Measurements from ENCODE around the gene PSMA7.

PSMA7 gene

DNA sequence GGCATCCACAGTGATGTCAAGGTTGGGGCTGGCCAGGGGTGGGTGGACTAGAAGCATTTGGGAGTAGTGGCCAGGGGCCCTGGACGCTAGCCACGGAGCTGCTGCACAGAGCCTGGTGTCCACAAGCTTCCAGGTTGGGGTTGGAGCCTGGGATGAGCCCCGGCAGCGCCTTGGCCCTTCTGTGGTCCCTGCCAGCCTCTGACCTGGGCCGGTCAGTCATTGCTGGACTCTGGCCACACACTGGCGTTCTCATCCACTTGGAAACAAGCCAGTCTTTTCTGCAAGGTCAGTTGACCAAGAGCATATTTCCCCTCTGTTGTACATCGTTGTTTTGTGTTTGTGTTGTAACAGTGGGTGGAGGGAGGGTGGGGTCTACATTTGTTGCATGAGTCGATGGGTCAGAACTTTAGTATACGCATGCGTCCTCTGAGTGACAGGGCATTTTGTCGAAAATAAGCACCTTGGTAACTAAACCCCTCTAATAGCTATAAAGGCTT lies 8.4 kb downstream of the PSMA7 start:
- no peak for DNase-seq

DNA sequence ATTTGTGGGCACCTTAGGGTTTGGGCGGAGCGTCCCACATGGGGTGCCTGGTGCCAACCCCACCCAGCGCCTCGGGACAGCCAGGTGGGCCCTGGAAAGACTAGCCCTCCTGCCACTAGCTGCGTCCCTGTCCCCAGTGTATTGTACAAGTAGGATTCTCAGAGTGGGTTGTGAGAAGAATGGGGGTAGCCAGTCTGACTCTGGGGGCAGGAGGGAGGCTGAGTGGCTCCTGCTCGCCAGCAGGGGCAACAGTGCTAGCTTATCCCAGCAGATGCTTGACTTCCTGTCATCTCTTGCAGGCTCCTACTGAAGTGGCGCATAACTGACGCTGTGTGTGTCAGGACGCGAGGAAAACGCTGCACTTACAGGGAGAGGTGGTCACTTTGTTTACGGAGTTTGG lies 9.3 kb downstream of the PSMA7 start:
- no peak for DNase-seq

DNA sequence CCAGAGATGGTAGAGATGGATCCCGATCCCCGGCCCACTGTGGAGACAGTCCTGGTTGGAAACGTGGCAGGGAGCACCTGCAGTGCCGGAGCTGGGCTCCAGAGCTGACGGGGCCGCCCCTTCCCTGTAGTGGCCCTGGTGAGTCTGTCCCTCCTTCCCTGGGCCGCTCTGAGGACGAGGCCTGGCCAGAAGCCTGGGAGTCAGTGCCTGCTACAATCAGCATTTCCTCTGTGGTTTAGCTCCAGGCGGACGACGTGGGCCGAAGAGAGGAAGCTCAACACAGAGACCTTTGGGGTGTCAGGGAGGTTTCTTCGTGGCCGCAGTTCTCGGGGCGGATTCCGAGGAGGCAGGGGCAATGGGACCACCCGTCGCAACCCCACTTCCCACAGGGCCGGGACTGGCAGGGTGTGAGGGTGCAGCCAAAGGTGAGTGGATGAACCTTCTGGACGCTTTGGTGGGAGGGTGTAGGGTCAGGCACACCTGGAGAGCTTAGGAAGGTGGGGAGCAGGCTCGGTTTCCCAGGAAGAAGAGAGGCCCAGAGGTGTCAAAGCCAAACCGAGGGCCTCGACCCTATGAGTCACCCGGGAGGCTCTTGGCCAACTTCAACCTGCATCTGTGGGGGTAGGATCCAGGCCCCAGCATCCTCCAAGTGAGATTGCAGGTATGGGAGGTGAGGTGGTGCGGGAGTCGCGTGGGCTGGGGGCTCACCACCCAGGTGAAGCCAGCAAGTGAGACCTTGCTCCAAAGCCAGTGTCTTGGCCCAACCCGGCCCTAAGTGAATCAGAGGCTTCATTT lies 9.9 kb downstream of the PSMA7 start:
- no peak for DNase-seq

DNA sequence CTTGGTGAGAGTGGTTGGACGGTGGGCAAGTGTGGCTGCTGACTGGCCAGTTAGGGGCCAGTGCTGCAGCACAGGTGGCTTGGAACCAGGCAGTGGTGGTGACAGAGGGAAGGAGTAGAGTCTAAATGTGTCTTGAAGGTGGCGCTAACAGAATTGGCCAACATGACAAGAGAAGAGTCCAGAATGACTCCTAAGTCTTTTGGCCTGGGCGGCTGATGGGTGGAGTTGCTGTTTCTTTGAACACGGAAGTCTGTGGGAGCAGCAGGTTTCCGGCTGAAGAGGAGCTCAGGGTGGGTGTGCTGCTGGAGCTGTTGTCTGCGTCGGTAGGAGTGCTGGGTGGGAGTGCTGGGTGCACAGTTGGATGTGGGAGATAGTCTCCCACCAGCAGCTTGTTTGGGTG lies 10.8 kb downstream of the PSMA7 start:
- no peak for DNase-seq

DNA sequence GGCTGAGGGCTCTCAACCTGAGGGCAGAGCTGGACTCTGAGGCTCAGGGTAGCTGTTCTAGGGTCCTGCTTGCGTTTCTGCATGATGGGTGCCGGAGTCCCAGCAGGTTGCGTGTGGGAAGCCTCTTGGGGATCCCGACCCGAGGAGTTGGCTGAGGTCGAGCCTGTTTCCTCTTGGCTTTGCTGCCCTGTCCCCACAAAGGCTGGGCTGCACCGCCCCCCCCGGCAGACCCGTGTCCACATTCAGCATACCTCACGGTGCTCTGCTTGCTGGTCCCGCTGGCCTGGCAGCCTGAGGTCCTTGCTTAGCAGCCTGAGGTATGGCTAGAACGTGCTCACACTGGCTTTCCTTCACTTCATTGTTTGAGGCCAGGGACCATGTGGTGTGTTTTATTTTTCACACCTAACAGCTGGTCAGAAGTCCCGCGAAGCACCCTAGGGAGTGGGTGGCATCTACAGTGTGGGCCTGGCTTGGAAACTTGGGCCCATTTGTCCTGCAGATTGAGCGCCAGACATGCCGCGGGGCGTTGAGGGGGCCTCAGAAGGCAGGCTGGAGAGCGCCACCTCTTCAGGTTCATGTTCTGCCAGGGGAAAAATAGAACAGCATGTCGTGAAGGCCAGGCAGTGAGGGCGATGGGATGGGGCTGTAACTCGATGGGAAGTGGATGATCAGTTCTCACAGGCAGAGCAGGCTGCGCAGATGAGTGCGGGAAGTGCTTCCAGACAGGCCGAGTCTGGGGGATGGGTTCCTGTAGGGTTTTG lies 11.5 kb downstream of the PSMA7 start:
- DNase-seq, result no peak

DNA sequence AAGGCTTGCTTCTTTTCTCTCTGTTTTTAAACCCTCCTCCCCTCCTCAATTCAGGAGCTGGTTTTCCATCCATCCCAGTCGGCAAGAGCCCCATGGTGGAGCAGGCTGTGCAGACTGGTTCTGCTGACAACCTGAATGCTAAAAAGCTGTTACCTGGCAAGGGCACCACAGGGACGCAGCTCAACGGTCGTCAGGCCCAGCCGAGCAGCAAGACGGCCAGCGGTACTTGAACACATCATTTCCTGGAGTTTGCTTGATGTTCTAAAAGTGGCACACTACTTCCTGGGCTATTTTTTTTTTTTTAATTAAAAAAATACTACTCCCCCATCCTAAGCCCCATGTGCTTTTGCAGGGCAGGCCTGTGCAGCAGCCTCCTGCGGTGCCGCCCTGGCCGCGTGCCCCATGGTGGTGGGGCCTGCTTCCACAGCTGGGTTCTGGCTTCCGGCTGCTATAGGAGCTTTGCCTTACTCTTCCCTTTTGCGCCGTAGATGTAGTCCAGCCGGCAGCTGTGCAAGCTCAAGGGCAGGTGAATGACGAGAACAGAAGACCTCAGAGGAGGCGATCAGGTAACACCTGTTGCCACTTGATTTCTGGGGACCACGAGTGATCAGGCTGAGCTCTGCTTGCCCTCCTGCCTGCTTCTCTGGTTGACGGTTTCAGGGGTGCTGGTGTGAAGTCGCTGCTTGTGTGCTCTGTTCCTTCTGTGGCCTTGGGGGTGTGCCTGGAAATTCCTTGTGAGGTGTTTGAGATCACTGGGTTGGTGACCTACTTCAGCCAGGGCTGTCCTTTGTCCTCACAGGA lies 13.3 kb downstream of the PSMA7 start:
- no peak for DNase-seq

DNA sequence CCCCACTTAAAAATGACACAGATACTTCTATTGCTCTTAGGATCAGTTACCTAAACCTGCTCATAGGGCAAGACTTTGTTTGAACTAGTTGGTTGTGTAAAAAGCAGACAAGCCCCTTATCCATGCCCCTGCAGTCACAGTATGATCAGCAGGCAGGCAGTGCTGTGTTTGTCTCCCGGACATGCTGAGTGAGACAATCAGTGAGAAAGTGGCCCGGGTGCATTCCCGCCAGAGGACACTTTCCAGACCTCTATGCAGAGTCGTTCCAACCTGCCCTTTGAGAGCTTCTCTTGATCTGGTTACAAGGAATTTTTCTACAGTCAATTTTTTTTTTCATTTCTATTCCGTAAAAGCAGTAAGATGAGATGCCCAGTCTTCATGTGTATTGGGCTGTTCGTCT lies 14.7 kb downstream of the PSMA7 start:
- DNase-seq, result no peak

DNA sequence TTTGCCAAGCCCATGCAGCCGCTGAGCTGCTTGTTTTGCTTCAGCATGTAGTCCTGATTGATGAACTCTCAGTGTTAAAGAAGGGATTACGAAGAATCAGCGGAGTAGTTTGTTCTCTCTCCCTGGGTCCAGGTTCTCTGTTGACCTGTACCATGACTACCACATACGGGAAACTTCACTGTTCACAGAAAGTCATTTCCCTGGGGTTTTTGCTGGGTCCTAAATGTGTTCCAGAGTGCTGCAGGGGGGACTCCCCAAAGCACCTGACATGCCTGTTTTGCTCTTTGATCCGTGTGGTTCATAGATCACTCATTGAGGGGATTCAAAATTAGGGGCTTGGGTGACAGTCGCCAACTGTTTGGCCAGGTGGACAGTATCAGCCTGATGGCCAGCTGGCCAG lies 15.4 kb downstream of the PSMA7 start:
- DNase-seq, result no peak

DNA sequence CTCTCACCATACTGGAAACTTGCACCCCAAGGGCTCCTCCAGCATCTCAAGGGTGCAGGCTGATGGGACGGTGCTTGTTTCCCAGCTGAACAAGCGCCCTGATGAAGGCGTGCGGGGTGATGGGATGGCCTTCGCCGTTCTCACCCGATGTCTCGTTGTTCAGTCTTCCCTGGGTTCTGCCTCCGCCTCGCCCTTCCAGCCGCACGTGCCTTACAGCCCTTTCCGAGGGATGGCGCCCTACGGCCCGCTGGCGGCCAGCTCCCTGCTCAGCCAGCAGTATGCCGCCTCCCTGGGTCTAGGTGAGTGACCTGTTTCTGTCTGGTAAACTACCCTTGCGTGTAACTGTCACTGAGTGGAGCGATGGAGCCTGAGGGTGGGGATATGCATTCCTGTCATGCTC lies 17.1 kb downstream of the PSMA7 start:
- no peak for DNase-seq

DNA sequence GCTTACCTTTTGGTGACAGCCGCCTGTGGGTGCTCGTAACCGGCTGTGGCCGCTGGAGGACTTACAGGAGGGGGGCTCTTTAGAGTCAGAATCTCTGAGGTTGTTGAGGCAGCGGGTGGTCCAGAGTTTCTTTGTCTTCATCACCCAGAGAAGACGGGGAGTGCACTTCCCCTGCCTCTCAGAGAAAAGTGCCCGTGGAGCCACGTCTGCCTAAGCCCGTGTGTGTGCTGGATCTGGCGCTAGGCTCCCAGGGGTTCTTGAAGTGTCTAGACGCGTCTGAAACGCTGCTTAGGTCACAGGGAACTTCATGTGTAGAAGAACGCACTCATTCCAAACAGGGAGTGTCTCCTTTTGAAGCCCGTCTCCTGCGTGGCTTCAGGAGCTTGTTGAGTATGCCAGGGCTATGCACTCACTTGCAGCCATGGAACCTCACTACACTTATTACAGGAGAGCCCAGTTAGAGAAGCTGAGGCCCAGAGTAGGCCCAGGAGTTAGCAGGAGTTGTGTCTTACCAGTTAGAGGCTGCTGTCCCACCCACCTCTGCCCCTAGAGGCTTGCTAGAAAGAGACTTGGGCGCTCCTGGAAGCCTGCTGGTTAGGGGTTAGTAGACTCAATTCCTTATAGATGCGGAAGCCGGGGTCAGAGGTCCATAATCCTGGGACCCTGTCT lies 19.6 kb downstream of the PSMA7 start:
- no peak for DNase-seq

DNA sequence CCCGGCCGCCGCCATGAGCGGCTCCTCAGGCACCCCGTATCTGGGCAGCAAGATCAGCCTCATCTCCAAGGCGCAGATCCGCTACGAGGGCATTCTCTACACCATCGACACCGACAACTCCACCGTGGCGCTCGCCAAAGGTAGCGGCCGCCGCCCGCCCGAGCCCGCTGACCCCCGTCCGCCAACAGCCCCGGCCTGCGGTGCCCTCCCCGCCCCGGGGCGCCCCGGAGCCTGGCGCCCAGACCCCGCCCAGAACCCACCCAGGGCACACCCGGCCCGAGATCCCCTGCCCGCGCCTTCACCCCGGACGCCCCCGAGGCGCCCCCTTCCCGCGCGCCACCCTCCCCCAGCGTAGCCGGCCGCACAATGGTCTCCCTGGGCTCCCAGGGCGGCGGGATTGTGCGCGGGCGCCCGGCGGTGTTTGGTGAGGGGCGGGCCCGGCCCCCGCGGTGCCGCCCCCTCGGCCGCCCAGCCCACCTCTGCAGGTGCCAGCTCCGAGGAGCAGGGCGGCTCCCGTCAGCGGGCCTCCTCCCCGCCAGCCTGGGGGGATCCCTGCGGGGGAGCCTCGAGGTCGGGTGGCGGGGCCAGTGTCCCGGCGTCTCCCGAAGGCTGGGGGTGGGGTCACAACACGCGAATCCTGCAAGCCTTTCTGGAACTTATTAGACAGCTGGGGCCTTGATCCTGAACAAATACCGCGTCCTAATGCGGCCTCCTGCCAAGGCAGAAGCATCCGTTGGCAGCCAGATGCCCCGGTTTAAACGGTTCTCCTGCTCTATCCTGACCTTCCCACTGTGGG lies 20.3 kb downstream of the PSMA7 start:
- peak; percentile 60 for DNase-seq

DNA sequence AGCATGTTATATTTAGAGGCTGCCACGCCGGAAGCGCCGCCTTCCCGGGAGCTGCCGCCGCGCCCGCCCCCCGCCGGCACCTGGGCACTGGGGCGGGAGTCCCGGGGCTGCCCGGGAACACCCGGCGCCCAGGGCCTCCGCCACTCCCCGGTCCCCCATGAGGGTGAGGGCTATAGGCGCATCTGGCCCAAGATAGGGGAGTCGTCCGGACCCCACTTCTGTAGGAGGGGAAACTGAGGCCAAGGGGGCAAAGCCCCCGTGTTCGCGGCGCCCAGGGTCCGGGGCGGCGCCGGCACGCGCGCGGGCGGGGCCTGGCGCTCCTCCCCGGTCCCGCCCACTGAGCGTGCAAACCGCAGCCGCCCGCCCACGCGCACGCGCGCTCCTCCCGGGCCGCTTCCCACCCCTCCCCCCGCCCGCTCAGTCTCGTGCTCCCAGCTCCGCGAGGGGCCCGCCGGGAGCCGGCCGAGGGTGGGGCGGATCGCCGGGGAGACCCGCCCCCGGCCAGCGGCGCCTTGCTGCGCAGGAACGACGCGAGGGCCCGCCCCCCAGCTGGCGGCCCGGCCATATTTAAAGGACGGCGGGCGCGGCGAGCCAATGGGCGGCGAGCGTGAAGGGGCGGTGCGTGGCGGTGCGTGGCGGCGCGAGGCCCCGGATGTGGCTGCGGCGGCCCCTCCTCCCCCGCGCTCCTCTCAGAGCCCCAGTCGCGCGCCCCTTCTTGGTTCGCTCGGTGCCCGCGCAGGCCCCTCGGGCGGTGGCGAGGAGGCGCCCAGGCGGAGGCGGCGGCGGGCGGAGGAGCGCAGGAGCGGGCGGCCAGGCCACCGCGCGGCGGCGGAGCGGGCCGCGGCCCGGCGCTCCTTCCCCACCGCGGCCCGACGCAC lies 21.2 kb downstream of the PSMA7 start, which contains the start of gene LSM14B:
LSM14B (plus strand) TSS at position 700 of the 878 bp plus-strand sequence. CDS start 192 bp downstream, outside the sequence.
- peak; percentile 95 for DNase-seq

DNA sequence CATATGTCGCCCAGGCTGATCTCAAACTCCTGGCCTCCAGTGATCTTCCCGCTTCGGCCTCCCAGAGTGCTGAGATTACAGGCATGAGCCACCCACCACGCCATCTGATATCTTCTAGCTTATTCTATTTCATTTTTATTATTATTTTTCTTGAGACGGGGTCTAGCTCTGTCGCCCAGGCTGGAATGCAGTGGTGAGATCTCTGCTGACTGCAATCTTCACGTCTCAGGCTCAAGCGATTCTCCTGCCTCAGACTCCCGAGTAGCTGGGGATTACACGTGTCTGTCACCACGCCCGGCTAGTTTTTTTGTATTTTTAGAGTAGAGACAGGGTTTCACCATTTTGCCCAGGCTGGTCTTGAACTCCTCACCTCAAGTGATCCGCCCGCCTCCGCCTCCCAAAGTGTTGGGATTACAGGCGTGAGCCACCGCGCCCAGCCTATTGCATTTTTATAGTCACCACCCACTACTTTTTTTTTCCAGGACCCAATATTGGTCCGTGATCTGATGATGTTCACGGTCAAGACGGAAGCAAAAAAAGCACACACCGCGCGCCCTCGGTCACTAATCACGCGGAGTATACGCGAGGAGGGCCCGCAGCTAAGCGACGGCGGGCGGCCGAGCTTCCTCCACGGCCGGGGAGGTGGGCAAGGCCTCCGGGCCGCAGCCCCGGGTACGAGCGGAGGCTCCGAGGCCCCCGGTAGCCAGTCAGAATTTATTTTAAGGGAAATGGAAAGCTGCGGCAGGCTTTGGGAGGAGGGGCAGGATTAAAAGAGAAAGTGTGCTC lies 22.0 kb downstream of the PSMA7 start:
- no peak for DNase-seq

DNA sequence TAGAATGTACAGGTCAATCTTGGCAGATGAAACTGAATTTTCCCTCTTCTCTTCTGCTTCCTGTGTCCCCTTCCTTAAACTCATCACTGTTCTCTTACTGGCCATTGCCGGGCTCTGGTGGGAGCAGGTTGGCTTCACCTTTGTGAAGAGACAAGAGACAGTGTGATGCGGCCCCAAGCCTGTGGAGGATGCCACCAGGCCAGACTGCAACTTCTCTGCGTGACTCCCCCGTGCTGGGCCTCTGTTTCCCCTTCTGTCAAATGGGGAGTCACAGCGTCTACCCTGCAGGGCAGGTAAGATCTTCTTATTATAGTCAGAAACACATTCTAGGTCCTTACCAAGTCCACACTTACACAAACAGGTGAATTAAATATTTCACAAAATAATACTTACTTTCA lies 22.8 kb downstream of the PSMA7 start:
- DNase-seq, result no peak

DNA sequence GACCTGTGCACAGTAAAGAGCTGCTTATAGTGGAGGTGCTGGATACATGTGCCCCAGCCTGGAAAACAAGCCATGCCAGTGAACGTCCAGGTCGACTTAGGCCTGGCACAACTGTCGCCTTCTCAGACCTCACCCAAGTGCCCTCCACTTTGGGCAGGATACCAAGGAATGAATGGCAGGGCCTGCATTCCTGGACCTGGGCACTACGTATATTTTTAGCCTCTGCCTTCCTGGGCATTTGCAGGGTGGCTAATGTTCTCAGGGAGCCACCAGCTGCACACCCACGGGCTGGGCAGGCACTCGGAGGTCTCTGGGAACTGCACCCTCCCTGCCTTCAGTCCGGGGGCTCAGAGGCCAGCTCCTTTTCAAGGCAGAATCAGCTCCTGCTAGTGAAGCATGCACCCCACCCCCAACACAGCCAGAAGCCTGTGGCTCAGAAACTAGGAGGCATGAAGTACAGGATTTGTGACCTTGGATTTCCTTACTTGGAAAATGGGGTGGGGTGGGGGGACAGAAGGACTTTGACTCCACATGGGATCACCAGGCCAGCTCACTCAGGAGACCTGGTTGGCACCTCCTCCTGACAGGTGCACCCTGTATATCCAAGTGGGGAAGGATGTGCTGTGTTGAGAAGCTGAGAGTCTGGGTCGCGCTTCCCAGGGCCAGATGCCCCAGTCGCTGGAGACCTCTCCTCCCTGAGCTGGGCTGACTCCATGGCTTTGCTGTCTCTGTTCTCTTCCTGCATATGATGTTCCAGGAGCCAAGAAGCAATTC lies 23.4 kb downstream of the PSMA7 start:
- no peak for DNase-seq

DNA sequence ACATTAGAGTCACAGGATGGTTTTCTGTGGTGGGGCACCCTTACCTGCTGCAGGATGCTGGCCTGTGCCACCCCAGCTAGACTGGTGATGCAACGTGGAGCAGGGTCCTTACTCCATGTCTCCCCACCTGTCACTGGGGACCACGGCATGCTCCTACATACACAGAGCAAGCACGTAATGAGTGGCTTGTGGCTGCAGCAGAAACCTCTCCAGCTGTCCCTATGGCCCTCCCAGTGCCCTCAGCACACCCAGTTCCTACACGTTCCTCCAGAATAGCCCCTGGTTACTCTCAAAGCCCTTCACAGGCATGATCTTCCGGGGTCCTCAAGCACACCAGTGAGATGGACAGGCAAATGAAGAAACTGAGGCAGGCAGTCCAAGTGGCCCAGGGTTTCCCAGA lies 24.1 kb downstream of the PSMA7 start:
- no peak for DNase-seq

DNA sequence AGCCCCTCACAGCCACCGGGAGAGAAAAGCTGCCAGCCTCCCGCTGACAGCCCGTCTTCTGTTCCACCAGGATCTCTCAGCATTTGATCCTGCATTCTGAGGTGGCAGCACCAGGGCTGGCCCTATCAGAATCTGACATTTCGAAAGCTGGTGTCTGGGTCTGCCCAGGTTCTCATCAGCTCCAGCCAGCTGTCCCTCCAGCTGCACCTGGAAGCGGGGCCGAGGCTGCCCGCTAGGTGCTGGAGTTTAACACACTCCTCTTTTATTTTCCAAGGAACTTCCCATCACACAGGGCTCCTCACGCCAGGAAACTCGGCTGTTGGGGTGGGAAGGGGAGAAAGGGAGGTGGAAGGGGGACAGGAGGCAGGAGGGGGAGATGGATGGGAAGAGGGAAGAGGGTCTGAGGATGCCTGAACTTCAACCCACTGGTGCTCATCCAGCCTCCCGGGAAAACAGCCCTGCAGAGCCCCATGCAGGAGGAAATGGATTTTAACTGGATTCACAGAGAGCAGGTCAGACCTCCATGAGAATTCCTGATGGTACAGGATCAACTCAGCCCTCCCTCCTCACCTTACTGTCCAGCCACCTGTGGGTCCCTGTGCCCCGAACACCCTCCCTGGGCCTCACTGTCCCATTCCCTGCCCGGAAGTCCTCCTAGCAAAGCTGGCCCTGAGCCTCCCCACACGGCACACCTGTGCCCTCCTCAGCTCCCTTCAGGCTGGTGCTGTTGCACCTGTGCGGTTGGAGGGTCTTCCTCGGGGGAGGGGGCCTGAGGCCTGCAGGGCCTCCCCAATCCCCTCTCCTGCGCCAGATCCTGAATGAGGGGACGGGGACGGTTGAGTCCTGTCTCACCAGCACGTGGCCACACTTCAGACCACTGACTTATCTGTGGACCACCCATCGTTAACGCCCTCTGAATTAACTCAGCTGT lies 24.8 kb downstream of the PSMA7 start:
- DNase-seq, result no peak

DNA sequence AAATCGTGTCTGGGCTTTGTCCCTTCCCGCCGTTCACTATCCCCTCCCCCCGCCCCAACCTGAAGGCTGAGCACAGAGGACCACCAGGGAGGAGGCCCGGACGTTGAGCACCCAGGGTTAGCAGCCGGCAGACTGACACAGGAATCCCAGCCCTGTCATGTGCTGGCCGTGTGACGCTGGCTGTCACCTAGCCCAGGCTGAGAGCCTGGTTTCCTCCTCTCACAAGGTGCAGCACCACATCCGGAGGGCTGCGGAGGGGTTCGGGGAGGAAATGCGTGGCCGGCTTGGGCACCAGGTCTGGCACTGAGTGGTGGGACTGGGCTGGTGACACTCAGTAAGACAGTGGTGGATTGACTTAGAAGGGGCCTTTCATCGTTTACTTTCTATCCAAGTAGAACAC lies 25.5 kb downstream of the PSMA7 start:
- DNase-seq, result no peak

Data from NCI-H1436 (cell line).